Glomerular visceral epithelial cell (primary cell): ENCODE results near the gene SUMF1.
"Not testable (repeated sequence)": the region's sequence is repeated elsewhere in the genome, so short reads cannot be mapped to it uniquely, and the experiment has no call there.

ENCODE experiments used
- DNase-seq: peaks from one replicate; pipeline ENCODE4 v3.0.0-alpha.2; 2016; ENCODE audit errors: extremely low spot score

SUMF1 gene

DNA sequence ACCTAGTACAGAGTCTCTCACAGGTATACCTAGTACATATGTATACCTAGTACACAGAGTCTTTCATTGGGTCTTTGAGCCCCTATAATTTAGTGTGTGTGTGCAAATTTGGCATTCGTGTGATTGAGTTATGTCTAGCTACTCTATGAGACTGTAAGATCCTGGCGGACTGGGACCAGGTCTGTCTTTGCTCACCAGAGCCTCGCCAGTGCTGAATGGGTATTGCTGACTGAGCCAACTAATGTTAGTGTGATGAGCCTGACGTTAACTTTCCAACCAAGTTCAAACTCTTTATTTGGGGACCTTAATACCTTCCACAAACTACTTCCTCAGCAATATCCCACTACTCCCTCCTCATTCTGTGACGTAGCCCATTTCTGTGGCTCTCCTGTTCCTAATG lies 128.3 kb downstream of the SUMF1 start:
- no peak for DNase-seq

DNA sequence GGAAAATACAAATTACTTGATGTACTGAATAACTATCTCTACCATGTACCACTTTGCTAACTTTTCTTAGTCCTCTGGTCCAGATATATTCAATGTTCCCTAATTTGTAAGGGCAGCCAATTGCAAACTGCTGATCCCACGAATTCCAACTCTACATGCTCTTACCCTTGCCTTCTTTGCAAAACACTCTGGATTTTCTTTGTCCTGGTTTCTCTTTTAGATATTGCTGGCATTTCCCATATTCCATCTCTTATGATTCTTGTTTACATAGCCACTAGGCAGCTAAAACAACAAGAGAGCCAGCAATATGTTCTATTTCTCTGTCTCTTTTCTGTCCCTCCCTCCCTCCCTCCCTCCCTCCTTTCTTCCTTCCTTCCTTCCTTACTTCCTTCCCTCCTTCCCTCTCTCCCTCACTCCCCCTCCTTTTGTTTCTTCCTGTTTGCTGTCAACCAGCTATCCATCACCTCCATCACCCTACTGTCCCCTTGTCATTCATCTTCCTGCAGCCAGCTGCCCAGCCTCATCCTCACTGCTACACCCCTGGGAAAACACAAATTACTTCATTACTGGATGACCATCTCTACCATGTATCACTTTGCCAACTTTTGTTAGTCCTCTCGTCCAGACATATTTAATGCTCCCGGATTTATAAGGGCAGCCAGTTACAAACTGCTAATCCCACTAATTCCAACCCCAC lies 130.1 kb downstream of the SUMF1 start:
- no peak for DNase-seq

DNA sequence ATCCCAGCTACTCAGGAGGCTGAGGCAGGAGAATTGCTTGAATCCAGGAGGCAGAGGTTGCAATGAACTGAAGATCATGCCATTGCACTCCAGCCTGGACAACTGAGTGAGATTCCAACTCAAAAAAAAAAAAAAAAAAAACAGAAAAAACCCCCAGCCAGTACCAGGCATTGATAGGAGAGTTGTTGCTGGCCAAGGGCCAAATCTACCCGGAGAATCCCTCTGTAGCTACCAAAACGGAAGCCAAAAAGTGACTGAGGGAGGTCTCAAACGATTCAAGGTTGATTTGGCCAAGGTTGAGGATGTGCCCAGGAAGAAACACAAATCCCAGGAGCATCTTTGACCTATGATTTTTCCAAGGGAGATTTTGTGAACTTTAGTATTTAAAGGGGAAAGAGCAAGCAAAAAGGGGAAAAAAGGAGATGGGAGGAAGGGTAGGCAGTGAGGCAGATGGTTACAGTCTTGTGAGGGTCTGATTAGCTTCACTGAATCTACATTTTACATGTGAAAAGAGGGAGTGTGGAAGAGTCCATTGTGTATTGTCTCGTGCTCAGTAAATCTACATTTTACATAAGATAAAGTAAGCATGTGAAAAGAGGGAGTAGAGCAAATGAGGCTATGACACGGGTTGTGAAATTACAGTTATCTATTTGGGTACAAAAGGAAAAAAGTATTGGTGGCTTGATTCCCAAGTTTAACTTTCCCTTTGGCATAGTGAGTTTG lies 131.1 kb downstream of the SUMF1 start:
- no peak for DNase-seq

- DNase-seq: no peak
These were observed 132.5 kb downstream of the SUMF1 start for GRCh38 chr3:4334548-4334947.

GRCh38 chr3:4332991-4333390 lies 134.1 kb downstream of the SUMF1 start:
- no peak for DNase-seq

DNA sequence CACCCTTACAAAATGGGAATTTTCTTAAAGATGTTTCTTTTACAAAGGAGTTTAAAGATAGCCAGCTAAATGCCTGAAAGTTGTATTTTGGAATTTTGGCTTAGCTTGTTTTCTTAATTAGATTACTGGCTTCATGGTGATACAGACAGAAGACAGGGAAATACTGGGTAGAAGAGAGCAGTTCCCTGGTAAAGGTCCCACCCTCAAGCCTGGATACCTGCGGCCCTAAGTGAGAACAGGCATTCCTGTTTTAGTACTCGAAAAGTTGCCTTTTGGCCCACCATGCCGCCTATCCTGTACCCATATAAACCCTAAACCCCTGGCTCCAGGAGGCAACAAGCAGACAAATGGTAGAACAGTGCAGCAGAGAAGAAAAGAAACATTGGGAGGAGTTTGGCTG lies 134.5 kb downstream of the SUMF1 start:
- DNase-seq: no peak

GRCh38 chr3:4332111-4332510 lies 135.0 kb downstream of the SUMF1 start:
- DNase-seq: no peak

DNA sequence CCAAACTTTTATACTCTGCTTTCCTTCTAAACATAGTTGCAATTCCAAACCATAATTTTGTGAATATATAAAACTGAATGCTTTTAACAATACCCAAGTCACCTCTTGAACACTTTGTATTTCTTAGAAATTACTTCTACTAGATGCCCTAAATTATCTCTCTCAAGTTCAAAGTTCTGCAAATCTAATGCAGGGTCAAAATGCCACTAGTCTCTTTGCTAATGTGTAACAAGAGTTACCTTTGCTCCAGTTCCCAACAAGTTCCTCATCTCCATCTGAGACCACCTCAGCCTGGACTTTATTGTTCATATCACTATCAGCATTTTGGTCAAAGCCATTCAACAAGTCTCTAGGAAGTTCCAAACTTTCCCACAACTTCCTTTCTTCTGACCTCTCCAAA lies 137.3 kb downstream of the SUMF1 start:
- DNase-seq: not testable (repeated sequence)

- DNase-seq: no peak
These were observed 140.2 kb downstream of the SUMF1 start for GRCh38 chr3:4326868-4327267.

- DNase-seq: no peak
These were observed 143.6 kb downstream of the SUMF1 start for GRCh38 chr3:4323246-4324027.

DNA sequence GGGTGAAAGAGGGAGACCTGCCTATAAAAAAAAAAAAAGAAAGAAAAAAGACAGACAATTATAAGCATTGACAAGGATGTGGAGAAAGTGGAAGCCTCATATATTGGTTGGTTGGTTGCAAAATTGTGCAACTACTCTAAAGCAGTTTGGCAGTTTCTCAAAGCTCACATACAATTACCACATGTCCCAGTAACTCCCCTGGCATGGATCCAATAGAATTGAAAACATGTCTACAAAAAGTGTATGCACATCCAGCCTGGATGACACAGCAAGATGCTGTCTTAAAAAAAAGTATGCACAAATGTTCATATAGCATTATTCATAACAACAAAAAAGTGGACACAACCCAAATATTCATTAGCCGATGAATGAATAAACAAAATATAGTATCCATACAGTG lies 144.4 kb downstream of the SUMF1 start:
- no peak for DNase-seq

- DNase-seq: no peak
These were observed 145.3 kb downstream of the SUMF1 start for GRCh38 chr3:4321732-4322131.

DNA sequence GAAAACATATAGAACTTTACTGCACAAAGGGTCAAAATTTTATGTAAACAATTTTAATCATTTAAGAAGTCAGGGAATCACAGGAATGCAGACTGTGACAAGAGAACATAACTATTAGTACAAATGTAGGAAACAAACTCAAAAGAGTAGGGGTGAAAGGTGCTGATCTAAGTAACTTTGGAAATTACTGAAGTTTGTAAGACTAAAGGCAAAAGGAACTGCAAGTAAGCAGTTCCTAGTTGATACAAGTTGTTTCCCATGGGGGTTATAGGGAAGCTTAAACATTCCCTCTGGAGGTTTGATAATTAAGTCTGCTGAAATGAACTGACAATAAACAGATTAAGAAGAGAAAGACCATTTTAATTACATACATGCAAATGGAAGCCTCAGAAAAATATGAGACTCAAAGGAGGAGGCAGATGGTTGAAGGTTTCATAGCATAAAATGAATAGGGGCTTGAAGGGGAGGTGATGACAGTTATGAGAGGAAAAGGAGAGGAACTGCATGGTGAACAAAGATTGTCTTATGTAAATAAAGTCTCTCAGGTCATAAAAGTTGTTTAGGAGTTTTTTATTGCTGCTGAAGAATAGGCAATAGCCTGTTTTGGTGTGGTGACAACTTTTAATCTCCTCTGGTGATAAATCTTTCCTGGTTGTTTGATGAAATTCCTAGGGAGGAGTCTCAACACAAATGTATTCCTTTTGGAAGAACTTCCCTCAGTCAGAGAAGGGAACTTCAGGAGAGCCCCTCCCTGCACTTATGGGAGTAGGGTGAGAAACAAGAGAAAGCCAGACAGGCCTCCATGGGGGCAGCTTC lies 146.8 kb downstream of the SUMF1 start:
- DNase-seq: no peak

DNA sequence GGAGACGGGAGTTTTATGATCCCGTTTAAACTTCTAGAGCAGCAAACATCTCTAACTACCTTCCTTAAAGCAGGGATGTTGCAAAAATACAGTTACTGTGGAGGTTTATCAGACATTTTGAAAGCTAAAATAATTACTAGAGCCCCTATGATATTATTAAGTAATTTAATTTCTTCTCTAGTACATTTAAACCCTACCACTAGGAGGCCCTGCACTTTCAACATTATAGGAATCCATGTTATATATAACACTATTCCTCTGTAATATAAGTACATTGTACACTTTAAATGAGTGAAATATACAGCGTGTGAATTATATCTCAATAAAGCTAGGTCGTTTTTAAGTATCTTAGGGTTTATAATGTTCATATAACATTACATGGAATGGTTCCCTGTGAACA lies 152.4 kb downstream of the SUMF1 start:
- DNase-seq: no peak

GRCh38 chr3:4313606-4314293 lies 153.3 kb downstream of the SUMF1 start:
- DNase-seq: no peak

DNA sequence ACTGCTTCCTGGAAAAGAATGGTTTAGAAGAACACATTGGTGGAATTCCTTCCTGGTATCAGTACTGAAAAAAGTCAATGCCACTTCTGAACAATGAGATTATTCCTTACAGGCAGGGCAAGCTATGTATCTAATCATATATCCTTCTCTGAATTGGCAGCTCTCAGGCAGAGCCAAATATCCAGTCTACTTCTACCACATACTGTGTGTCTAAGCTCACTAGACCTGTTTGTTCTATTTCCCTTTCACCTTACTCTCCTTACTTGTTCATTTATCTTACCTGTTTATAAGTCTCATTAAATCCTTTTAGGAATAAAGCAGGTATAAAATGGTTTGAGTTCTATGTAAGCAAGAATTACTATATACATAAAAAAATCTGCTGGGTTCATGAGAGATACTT lies 155.6 kb downstream of the SUMF1 start:
- no peak for DNase-seq
